ENCODE measurements around the gene GVQW3. TPM values are rescaled to one million over a fixed set of nuclear protein-coding genes. Genes with fewer than 3 reads are reported as not detected.

Gene GVQW3
- polyA plus RNA-seq, 1 experiment = 1.2 TPM

GRCh38 chr11:76337923-76338322 is 43.2 kb upstream of the GVQW3 start:
- no peak for DNase-seq (ENCODE audit: low read depth)
- no peak overlapping the region for H3K4me3 ChIP-seq (ENCODE audit: low read depth, low read length)
- ChIA-PET POLR2A (no interaction called here), CTCF (interaction anchor here (1.6 kb wide), 1 partner anchor 8 kb away, joined by 4 read pairs; no protein-coding TSS in a partner anchor)
- TF ChIP-seq CTCF (IDR thresholded peaks at IDR 0.05; ENCODE audit: insufficient read depth, low read depth, low read length) = no peak
- H3K27me3 ChIP-seq (ENCODE audit: control insufficient read depth, insufficient read depth, low read length) = no peaks in the 10 kb centered on the region
- no peaks in the 10 kb centered on the region for H3K36me3 ChIP-seq (ENCODE audit: control insufficient read depth, insufficient read depth, low read length)

GRCh38 chr11:76339221-76339620 is 41.9 kb upstream of the GVQW3 start:
- DNase-seq (ENCODE audit: low read depth) = no peak
- POLR2A ChIA-PET = no interaction called here
- Histone ChIP-seq H3K4me3 (ENCODE audit: low read depth, low read length) (no peak overlapping the region), H3K27me3 (ENCODE audit: control insufficient read depth, insufficient read depth, low read length) (no peaks in the 10 kb centered on the region), H3K36me3 (ENCODE audit: control insufficient read depth, insufficient read depth, low read length) (no peaks in the 10 kb centered on the region)
- no peak for TF ChIP-seq CTCF (IDR thresholded peaks at IDR 0.05; ENCODE audit: insufficient read depth, low read depth, low read length)
- CTCF ChIA-PET = interaction anchor here (1.3 kb wide), 1 partner anchor 17 kb away, joined by 4 read pairs; no protein-coding TSS in a partner anchor

- CTCF ChIA-PET = interaction anchor here (0.6 kb wide), 1 partner anchor 722 kb away, joined by 3 read pairs; no protein-coding TSS in a partner anchor
- POLR2A ChIA-PET = no interaction called here
- no peaks in the 10 kb centered on the region for H3K27me3 ChIP-seq (ENCODE audit: control insufficient read depth, insufficient read depth, low read length)
- no peak for DNase-seq (ENCODE audit: low read depth)
- no peaks in the 10 kb centered on the region for H3K36me3 ChIP-seq (ENCODE audit: control insufficient read depth, insufficient read depth, low read length)
- H3K4me3 ChIP-seq (ENCODE audit: low read depth, low read length) = no peak overlapping the region
- TF ChIP-seq CTCF (IDR thresholded peaks at IDR 0.05; ENCODE audit: insufficient read depth, low read depth, low read length) = no peak
These were observed 33.7 kb upstream of the GVQW3 start for GRCh38 chr11:76347466-76347865.

- no peaks in the 10 kb centered on the region for H3K36me3 ChIP-seq (ENCODE audit: control insufficient read depth, insufficient read depth, low read length)
- H3K27me3 ChIP-seq (ENCODE audit: control insufficient read depth, insufficient read depth, low read length) = no peaks in the 10 kb centered on the region
- ChIA-PET POLR2A (no interaction called here), CTCF (interaction anchor here (0.8 to 0.9 kb wide), 2 partner anchors 10 to 41 kb away, joined by 3 read pairs; no protein-coding TSS in a partner anchor)
- H3K4me3 ChIP-seq (ENCODE audit: low read depth, low read length) = no peak overlapping the region
- no peak for DNase-seq (ENCODE audit: low read depth)
- no peak for TF ChIP-seq CTCF (IDR thresholded peaks at IDR 0.05; ENCODE audit: insufficient read depth, low read depth, low read length)
These were observed 32.8 kb upstream of the GVQW3 start for GRCh38 chr11:76348348-76348747.

- ChIA-PET CTCF (no interaction called here), POLR2A (no interaction called here)
- no peak for TF ChIP-seq CTCF (IDR thresholded peaks at IDR 0.05; ENCODE audit: insufficient read depth, low read depth, low read length)
- H3K36me3 ChIP-seq (ENCODE audit: control insufficient read depth, insufficient read depth, low read length) = no peaks in the 10 kb centered on the region
- H3K27me3 ChIP-seq (ENCODE audit: control insufficient read depth, insufficient read depth, low read length) = no peaks in the 10 kb centered on the region
- no peak for DNase-seq (ENCODE audit: low read depth)
- no peak overlapping the region for H3K4me3 ChIP-seq (ENCODE audit: low read depth, low read length)
These were observed 26.0 kb upstream of the GVQW3 start for GRCh38 chr11:76355172-76355571.
